Testis (tissue), 2 donors: ENCODE results near the gene SPECC1L.

Source experiments
- POLR2A ChIP-seq: fragments of 450-650 bp; IDR thresholded peaks from one replicate; pipeline ENCODE4 v1.6.1; 2017; ENCODE audit warnings: antibody characterized with exemption, mild to moderate bottlenecking, moderate library complexity
- TF ChIP-seq, protein P1 (sequence below), 3 experiments: fragments of 450-650 bp in 2 of 3; fragments of 200-600 bp in 1 of 3; sonication (generic) in 1 of 3; IDR thresholded peaks; one replicate each; pipeline ENCODE4 v1.5.1; 2016 to 2019; ENCODE audit warnings: antibody characterized with exemption in 3 of 3, mild to moderate bottlenecking in 2 of 3, moderate library complexity in 1 of 3

DNA sequence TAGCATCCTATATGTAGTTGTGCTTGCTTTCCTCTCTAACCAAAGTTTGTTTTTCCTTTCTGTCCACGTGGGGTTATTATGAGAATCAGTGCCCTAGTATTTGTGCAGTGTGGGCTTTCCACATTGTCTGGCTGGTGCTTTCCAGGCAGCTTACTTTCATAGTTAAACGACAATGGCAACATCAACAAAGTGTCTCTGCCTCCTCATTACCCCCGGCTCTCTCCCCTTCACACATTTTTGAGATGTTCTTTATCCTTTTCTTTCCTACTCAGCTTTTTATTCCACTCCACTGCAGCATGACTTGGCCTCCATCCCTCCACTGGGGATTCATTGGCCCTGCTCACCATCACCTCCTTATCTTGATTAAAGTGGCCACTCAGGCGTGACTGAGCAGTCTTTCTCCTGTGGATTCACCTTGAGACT lies 19.1 kb downstream of the SPECC1L start:
- no peak for TF ChIP-seq POLR2A
- TF ChIP-seq, protein P1, sequence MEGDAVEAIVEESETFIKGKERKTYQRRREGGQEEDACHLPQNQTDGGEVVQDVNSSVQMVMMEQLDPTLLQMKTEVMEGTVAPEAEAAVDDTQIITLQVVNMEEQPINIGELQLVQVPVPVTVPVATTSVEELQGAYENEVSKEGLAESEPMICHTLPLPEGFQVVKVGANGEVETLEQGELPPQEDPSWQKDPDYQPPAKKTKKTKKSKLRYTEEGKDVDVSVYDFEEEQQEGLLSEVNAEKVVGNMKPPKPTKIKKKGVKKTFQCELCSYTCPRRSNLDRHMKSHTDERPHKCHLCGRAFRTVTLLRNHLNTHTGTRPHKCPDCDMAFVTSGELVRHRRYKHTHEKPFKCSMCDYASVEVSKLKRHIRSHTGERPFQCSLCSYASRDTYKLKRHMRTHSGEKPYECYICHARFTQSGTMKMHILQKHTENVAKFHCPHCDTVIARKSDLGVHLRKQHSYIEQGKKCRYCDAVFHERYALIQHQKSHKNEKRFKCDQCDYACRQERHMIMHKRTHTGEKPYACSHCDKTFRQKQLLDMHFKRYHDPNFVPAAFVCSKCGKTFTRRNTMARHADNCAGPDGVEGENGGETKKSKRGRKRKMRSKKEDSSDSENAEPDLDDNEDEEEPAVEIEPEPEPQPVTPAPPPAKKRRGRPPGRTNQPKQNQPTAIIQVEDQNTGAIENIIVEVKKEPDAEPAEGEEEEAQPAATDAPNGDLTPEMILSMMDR (IDR thresholded peaks at IDR 0.05) = no peak
